PFSK-1 (cell line): ENCODE measurements around the gene PTMS.

Experiments
- FOXP2 ChIP-seq: optimal IDR thresholded peaks from 2 replicates; pipeline ENCODE3; 2011; ENCODE audit warnings: borderline replicate concordance, control low read depth, inconsistent platforms; ENCODE audit not compliant: insufficient read depth; ENCODE audit errors: extremely low read length, extremely low read depth
- POLR2AphosphoS5 ChIP-seq: IDR thresholded peaks from 2 replicates; pipeline ENCODE4 v1.6.1; 2012; ENCODE audit warnings: low read depth, mild to moderate bottlenecking, control low read depth, low read length, moderate library complexity
- REST ChIP-seq, 2 experiments: IDR thresholded peaks; 2 replicates each; pipeline versions ENCODE4 v1.6.1 to v1.8.0; 2011 to 2012; ENCODE audit warnings: low read depth in 2 of 2, low read length in 2 of 2, control low read depth in 1 of 2, inconsistent platforms in 1 of 2, mild to moderate bottlenecking in 1 of 2, moderate library complexity in 1 of 2; ENCODE audit not compliant: insufficient read depth in 1 of 2
- SIN3A ChIP-seq: IDR thresholded peaks from 2 replicates; pipeline ENCODE4 v1.6.1; 2012; ENCODE audit warnings: mild to moderate bottlenecking, low read length, moderate library complexity, borderline replicate concordance; ENCODE audit not compliant: insufficient read depth
- TAF1 ChIP-seq: IDR thresholded peaks from 2 replicates; pipeline ENCODE4 v1.6.1; 2012; ENCODE audit warnings: low read length, control low read depth, borderline replicate concordance; ENCODE audit not compliant: insufficient read depth

The PTMS gene

GRCh38 chr12:6758506-6759095 is 7.6 kb upstream of the PTMS start:
- no peak for TF ChIP-seq TAF1
- no peak for TF ChIP-seq POLR2AphosphoS5
- TF ChIP-seq REST (IDR thresholded peaks at IDR 0.05; ENCODE audit: insufficient read depth in 1 of 2, low read depth in 2 of 2, low read length in 2 of 2) = no peak
- TF ChIP-seq FOXP2 = no peak
- no peak for TF ChIP-seq SIN3A

GRCh38 chr12:6759741-6760140 is 6.4 kb upstream of the PTMS start:
- TF ChIP-seq REST (IDR thresholded peaks at IDR 0.05; ENCODE audit: insufficient read depth in 1 of 2, low read depth in 2 of 2, low read length in 2 of 2) (no peak), TAF1 (no peak), POLR2AphosphoS5 (no peak), FOXP2 (no peak), SIN3A (no peak)

GRCh38 chr12:6763380-6763779 is 2.8 kb upstream of the PTMS start:
- TF ChIP-seq POLR2AphosphoS5 = no peak
- no peak for TF ChIP-seq TAF1
- no peak for TF ChIP-seq FOXP2
- TF ChIP-seq REST (IDR thresholded peaks at IDR 0.05; ENCODE audit: insufficient read depth in 1 of 2, low read depth in 2 of 2, low read length in 2 of 2) = no peak

GRCh38 chr12:6764011-6764828 is 1.9 kb upstream of the PTMS start:
- TF ChIP-seq TAF1 (peak; percentile 52; the same call in 1 of the 2 replicates), POLR2AphosphoS5 (no peak), FOXP2 (no peak), REST (IDR thresholded peaks at IDR 0.05; ENCODE audit: insufficient read depth in 1 of 2, low read depth in 2 of 2, low read length in 2 of 2) (no peak)
